HTR-8/SVneo (cell line): ENCODE data around the gene LPO.

Experiments
- DNase-seq: peaks from one replicate; pipeline ENCODE4 v3.0.0; 2011; ENCODE audit warnings: low spot score, mixed read lengths; ENCODE audit not compliant: insufficient read length
- FAIRE-seq: peaks from 2 replicates; lab custom pipeline; 2011; peaks lifted over from hg19 to GRCh38; lab: Jason Lieb, UNC

The LPO gene

GRCh38 chr17:58301504-58302150 is 63.2 kb downstream of the LPO start:
- peak; percentile 26 for FAIRE-seq
- no peak for DNase-seq

GRCh38 chr17:58302171-58302918 is 64.0 kb downstream of the LPO start:
- no peak for DNase-seq
- FAIRE-seq: peak; percentile 57

- DNase-seq (no peak), FAIRE-seq (no peak)
Observed at GRCh38 chr17:58302919-58303585, 64.7 kb downstream of the LPO start.

- peak; percentile 89 for DNase-seq
- FAIRE-seq: peak; percentile 82
Observed at GRCh38 chr17:58303971-58304749, 65.8 kb downstream of the LPO start.

- DNase-seq (no peak), FAIRE-seq (peak; percentile 36)
Observed at GRCh38 chr17:58304750-58305486, 66.5 kb downstream of the LPO start.

- DNase-seq: no peak
- no peak for FAIRE-seq
Observed at GRCh38 chr17:58305626-58306025, 67.2 kb downstream of the LPO start.

GRCh38 chr17:58306131-58306951 is 68.0 kb downstream of the LPO start:
- DNase-seq (no peak), FAIRE-seq (peak; percentile 40)

- DNase-seq (no peak), FAIRE-seq (no peak)
Observed at GRCh38 chr17:58307468-58308172, 69.2 kb downstream of the LPO start.

- peak; percentile 67 for FAIRE-seq
- DNase-seq: no peak
Observed at GRCh38 chr17:58308173-58308984, 70.0 kb downstream of the LPO start.

- FAIRE-seq: no peak
- DNase-seq: no peak
Observed at GRCh38 chr17:58308985-58309917, 70.9 kb downstream of the LPO start.

GRCh38 chr17:58309918-58310259 is 71.5 kb downstream of the LPO start:
- DNase-seq: no peak
- FAIRE-seq: no peak

GRCh38 chr17:58310511-58311428 is 72.4 kb downstream of the LPO start:
- DNase-seq (no peak), FAIRE-seq (peak; percentile 64)

GRCh38 chr17:58311429-58311894 is 73.1 kb downstream of the LPO start:
- no peak for DNase-seq
- FAIRE-seq: peak; percentile 36

- no peak for FAIRE-seq
Observed at GRCh38 chr17:58312021-58312630, 73.7 kb downstream of the LPO start.

GRCh38 chr17:58312829-58313228 is 74.4 kb downstream of the LPO start:
- DNase-seq: no peak
- no peak for FAIRE-seq

More at GRCh38 chr17:58312021-58312630, 73.7 kb downstream of the LPO start:
- DNase-seq: no peak
